ENCODE data around the gene TBC1D22A.

TBC1D22A gene

DNA sequence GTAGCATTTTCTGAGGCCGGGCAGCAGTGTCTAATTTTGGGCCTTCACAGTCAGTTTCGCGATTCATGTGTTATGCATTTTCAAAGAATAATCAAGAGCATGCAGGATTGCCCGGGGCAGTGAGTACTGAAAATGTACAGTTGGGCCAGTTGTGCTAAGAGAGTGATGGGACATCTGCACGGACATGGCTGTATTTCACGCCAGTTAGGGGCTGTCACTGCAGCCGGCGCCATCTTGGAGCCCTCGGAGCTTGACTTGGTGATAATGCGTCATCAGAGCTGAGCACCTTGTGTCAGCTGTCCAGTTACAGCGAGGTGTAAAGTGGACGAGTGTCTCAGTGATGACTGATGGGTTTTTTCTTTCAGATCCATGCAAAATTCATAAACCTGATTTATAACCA lies 188.9 kb downstream of the TBC1D22A start:
- FAIRE-seq, result no peak
- TF ChIP-seq POLR2A (IDR thresholded peaks at IDR 0.05; ENCODE audit: low read depth, low read length), result no peak
- no peak for DNase-seq (ENCODE audit: insufficient read length, low spot score)

DNA sequence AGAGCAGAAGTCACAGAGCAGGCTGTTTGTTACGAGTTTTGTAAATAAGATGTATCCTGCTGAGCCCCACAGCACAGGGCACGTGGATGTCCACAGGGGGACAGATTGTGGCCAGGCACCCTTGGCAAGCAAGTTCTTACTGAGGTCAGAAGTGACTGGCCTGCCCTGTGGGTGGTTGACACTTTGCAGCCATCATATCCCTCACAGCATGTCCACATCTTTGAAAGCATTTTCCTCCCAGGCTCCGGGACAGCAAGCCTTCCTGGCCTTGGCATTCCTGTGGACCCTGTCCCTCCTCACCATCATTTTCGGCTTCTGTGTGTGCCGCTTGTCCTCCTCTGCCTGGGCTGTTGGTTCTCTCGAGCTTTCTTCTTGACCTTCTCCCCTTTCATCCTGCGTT lies 189.5 kb downstream of the TBC1D22A start:
- FAIRE-seq (no peak), DNase-seq (ENCODE audit: insufficient read length, low spot score) (no peak)
- TF ChIP-seq POLR2A (IDR thresholded peaks at IDR 0.05; ENCODE audit: low read depth, low read length), result no peak

DNA sequence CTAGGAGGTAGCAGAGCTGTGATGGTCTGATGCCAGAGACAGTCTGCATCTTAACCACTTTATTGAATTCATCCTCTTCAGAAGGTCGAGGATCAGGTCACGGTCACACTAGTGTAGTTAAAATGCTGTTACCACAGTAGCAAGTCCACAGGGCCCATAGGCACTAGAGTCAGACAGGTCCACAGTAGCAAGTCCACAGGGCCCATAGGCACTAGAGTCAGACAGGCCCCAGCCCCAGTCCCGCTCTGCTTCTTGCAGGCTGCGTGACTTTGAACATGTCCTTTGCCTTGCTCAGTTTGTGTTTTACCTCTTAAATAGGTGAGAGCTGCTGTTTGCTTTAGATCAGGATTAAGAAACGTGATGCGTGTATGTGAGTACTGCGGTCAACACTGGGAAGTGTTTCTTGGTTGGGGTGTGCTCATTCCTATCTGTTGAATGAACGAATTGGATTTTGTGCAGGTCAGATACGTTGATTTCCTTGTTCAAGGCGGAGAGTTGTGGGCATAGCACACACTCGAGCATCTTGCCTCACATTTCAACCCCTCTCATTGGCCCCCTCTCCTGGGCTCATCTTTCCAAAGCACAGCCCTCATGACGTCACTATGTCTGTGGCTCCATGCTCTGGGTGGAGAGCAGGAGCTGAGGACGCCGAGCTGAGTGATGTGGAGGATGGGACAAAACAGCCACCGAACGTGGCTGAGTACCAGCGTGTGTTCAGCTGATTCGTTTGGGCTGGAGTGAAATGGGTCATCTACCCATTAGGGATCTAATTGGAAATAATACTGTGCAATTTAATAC lies 191.7 kb downstream of the TBC1D22A start:
- DNase-seq (ENCODE audit: insufficient read length, low spot score) (no peak), FAIRE-seq (no peak)
- no peak for TF ChIP-seq POLR2A (IDR thresholded peaks at IDR 0.05; ENCODE audit: low read depth, low read length)

DNA sequence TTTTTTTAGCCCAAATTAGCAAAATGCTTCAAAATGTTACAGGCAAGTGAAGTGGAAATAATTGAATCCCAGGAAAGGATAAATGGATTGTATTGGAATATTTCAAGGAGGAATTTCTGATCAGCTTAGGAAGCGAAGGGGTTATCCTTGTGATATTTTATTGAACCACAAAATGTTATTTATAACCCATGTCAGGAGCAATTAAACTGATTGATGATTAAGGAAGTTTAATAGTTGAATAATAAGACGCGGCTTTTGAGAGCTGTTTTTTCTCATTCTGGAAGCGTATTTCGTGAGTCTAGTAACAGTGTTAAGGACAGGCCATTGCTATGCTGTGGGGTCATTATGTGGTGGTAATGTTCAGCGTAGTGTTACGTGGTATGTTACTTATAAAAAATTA lies 192.3 kb downstream of the TBC1D22A start:
- FAIRE-seq (no peak), DNase-seq (ENCODE audit: insufficient read length, low spot score) (no peak)
- TF ChIP-seq POLR2A (IDR thresholded peaks at IDR 0.05; ENCODE audit: low read depth, low read length), result no peak

DNA sequence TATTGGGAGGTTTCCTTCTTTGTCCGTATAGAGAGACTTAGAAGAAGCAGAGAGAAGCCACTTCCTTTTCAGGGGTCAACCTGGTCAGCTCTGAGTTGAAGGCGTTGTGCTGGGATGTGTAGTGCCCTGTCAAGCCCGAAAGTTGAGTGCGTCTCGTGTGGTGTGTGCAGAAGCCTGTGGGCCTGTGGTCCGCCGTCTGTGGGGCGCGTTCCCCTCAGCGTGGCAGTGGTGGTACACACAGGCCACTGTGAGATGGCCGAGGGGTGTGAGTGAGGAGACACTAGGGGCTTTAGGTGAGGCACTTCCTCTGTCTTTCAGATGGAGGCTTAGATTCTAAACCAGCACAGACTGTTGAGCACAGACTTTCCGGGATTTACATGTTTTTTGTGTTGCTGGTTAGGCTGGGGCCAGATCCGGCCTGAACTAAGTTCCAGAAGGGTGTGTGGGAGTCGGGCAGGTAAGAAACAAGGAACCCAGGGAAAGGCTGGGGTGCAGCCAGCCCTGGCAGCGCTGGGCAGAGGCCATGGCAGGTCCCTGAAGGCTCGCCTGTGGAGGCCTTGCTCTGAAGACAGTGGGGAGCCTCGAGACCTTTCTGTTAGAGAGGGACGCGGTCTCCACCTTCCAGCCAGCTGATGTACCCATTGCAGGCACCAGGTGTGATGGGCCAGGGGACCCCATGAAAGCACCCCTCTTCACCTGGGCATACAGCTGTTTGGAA lies 194.2 kb downstream of the TBC1D22A start:
- FAIRE-seq, result no peak
- no peak for DNase-seq (ENCODE audit: insufficient read length, low spot score)
- TF ChIP-seq POLR2A (IDR thresholded peaks at IDR 0.05; ENCODE audit: low read depth, low read length), result no peak

DNA sequence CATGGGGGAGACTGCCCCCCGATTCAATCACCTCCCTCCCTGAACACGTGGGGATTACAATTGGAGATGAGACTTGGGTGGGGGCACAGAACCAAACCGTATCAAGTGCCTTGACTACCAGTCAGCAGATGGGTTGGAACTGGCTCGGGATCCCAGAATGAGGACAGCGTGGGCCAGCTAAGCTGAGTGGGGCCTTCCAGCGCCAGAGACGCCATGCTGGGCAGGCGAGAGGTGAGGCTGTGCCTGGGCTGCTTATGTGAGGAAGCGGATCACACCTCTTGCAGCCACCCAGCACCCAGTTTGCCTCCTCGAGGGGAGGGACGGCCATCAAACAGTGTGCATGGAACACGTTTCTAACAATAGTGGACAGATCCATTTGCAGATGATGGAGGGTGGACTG lies 195.1 kb downstream of the TBC1D22A start:
- TF ChIP-seq POLR2A (IDR thresholded peaks at IDR 0.05; ENCODE audit: low read depth, low read length), result no peak
- FAIRE-seq (no peak), DNase-seq (ENCODE audit: insufficient read length, low spot score) (no peak)

DNA sequence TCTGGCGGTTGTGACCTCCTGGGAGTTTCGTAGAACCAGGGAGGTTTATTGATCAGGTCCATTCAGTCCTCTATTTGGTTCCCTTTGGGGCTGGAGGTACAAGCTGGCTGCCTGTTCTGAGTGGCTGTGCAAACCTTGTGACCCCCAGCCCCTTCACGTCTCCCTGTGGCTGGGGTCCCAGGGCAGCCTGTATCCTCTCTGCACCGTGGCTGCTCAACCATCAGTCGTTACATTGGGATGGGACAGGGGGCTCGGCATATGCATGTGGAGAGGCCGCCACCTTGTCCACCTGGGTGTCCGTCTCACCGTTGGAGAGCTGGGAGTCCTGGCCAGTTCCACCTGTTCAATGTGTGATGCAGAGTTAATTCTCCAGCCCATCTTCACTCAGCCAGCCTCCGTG lies 195.7 kb downstream of the TBC1D22A start:
- DNase-seq (ENCODE audit: insufficient read length, low spot score), result no peak
- TF ChIP-seq POLR2A (IDR thresholded peaks at IDR 0.05; ENCODE audit: low read depth, low read length), result no peak
- FAIRE-seq, result no peak

DNA sequence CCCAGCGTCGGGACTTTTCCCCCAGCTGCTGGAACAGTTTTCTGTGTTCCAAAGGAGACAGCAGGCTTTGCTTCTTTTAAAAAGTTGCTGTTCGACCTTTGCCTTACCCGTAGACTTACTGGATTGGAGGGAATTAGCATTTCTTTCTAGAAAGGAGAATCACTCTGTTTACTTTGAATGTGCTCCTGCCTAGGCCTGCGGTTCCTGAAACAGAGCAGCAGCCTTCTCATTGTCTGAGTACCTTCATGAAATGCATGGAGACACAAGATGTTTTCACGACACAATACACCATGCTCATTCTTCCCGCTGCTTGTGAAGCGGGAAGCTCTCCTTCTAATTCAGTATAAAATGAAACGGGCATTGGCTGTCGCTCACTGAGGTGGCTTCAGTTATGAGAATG lies 196.2 kb downstream of the TBC1D22A start:
- no peak for TF ChIP-seq POLR2A (IDR thresholded peaks at IDR 0.05; ENCODE audit: low read depth, low read length)
- no peak for DNase-seq (ENCODE audit: insufficient read length, low spot score)
- no peak for FAIRE-seq

DNA sequence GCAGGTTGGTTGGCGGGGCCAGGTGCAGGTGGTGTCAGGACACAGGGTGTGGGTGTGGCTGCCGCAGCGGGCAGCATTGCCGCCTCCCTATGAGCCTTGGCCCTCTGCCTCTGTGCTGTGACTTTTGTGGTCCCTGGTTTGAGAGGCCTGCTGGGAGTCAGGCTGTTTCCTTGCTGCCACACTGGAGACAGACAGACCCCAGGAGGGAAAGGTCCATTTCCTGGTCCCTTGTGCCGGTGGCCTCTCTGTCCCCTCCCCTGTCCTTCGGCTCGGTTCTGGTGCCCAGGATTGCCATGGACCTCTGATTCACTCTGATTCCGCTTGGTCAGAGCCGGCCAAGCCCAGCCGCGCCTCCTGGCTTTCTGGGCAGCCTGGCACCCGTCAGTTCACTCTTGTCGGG lies 196.9 kb downstream of the TBC1D22A start:
- FAIRE-seq, result no peak
- no peak for TF ChIP-seq POLR2A (IDR thresholded peaks at IDR 0.05; ENCODE audit: low read depth, low read length)
- no peak for DNase-seq (ENCODE audit: insufficient read length, low spot score)

DNA sequence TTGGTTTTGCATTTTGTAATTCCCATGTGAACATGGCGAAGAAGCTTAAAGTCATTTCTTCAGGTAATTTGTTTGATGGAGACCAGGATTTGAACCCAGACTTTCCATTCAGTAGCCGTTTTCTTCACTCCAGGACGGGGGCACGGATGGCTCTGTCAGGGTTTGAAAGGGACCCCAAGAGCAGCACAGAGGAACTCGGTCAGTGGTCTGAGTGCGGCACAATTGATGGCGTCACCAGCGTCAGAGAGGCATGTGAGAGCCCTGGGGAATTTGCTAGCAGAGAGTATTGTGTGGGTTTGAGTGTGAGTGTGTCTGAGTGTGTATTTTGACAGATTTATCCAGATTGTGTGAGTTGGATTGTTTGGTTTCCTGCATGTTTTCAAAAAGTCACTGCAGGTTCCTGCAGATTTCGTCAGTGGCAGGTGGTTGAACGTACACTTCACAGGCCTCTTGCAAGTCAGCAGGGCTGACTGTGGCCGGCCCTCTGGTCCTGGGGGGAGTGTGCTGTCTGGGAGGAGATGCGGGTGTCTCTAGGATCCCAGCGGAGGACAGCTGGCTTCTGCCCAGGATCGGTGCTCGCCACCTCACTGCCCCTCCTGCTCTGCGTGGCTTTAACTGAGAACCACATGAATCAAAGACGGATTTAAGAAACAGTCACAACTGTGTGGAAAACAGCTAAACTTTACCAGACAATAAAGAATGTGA lies 199.3 kb downstream of the TBC1D22A start:
- DNase-seq (ENCODE audit: insufficient read length, low spot score) (no peak), FAIRE-seq (no peak)
- TF ChIP-seq POLR2A (IDR thresholded peaks at IDR 0.05; ENCODE audit: low read depth, low read length), result no peak

DNA sequence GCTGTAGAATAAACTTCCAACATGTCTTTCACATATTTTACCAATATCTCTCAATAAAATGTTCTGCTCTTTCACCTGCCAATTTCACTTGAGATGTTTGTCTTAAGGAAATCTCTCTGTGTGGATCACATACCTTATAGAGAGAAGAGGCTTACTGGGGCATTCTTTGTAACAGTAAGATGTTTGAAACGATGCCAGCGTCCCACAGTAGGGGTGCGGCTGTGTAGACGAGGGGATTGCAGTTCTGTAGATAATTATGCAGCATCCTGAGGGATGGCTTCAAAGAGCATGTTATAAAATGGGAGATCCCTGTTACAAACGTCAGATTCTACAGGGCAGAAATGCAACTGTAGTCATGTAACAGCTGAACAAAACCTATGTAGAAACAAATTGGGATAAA lies 200.0 kb downstream of the TBC1D22A start:
- TF ChIP-seq POLR2A (IDR thresholded peaks at IDR 0.05; ENCODE audit: low read depth, low read length), result no peak
- FAIRE-seq (no peak), DNase-seq (ENCODE audit: insufficient read length, low spot score) (no peak)

DNA sequence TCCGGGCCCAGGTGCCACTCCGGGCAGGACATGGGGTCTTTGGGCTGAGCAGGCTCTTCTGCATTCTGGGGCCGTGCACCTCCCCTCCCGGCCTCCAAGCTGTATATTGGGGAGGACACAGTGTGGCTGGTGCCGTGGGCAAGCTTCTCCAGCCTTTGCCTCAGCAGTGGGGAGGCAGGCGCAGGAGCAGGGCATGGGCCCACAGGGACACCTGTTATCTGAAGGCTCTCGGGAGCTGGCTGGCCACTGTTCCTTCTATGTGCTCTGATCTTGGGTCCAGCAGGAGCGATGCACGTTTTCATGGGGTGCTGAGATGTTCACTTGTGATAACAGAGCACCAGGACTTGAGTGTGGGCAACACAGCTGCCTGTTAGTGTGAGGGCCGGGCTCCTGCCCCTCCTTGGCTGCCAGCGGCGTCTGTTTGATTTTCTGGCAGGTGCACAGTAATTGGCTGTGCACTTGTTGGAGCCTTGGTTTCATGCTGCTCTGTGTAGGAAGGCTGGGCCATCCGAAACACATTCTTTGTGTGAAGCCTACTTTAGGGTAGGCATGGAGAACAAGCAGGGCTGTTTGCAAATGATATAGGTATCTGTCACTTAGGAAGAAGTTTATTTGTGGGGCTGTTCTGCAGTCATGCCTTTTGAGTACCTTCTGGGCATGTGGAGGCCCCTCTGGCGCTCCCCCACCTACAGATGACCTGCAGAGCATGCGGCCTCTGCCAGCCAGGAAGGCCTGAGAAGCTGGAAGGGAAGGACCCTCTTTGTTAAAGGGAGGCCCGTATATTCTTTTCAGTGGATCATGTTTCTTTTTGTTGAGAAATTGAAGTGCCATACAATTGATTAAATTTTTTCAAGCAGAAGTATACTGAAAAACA lies 201.5 kb downstream of the TBC1D22A start:
- FAIRE-seq, result no peak
- no peak for DNase-seq (ENCODE audit: insufficient read length, low spot score)
- TF ChIP-seq POLR2A (IDR thresholded peaks at IDR 0.05; ENCODE audit: low read depth, low read length), result no peak

DNA sequence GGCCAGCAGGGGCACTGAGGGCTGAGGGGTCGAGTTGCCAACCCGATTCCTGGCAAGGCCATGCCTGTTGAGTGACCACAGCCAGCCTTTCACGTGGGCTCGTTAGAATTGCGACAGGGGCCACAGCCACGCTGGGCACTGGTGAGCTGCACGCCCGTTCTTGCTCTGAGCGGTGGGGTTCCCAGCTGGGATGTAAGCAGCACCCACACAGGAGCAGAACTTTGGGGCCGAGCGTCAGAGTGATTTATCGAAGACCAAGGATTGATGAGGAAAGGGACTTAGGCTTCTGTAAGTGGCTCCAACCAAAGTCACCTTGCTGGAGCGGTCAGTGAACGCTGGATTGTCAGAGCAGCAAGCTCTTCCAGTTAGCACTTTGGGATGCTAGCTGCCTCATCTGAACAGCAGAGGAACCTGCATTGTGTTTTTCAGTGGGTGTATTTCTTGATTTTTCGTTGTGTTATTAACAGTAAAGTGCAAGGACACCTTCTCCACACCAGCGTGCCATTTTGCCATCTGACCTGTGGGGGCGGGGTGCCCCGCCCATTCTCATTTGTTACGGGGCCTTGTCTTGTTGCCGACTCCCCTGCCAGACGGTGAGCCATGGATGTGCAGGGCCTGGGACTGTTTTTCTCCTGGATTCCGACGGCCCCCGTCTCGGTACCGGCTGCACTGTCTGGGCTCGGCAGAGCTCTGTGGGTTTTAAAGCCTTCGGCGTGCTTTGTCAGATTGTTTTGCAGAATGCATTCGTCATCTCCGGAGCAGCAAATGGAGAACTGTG lies 202.5 kb downstream of the TBC1D22A start:
- FAIRE-seq, result no peak
- TF ChIP-seq POLR2A (IDR thresholded peaks at IDR 0.05; ENCODE audit: low read depth, low read length), result no peak
- no peak for DNase-seq (ENCODE audit: insufficient read length, low spot score)

Measured in H54 (cell line).